SK-N-SH (cell line): ENCODE results near the gene MEGF6. TPM values are rescaled to one million over a fixed set of nuclear protein-coding genes. Genes with fewer than 3 reads are reported as not detected.

Source experiments
- CTCF ChIA-PET: fragments of 300-600, 350-600 bp; formaldehyde crosslinking; extraction: SDS; loops from one replicate; lab custom pipeline; 2021; lab: Yijun Ruan, JAX
- POLR2A ChIA-PET: fragments of 350-600 bp; sonication (Branson Sonifier 250); formaldehyde crosslinking; extraction: SDS; loops from one replicate; lab custom pipeline; 2020; ENCODE audit warnings: antibody characterized with exemption, inconsistent platforms; lab: Yijun Ruan, JAX
- DNase-seq: peaks from one replicate; pipeline ENCODE4 v3.0.0; 2012
- H2AFZ ChIP-seq: fragments of 200-600 bp; sonication (generic); 2 replicates; pipeline ENCODE4 v1.8.1; 2016; ENCODE audit warnings: antibody characterized with exemption, mild to moderate bottlenecking, low read depth
- H3F3A ChIP-seq: fragments of 200-600 bp; sonication (generic); replicated peaks from 2 replicates; pipeline ENCODE3; 2016; ENCODE audit warnings: antibody characterized with exemption, mild to moderate bottlenecking; ENCODE audit not compliant: insufficient read depth
- H3K27ac ChIP-seq, 2 experiments: fragments of 200-500 bp in 1 of 2; fragments of 200-600 bp in 1 of 2; sonication (Bioruptor generic) in 1 of 2; sonication (generic), shearing (Covaris generic) in 1 of 2; 2 replicates each; pipeline versions ENCODE4 v1.5.1 to v1.6.1; 2014 to 2016; ENCODE audit warnings: low read depth in 2 of 2, inconsistent platforms in 1 of 2, low read length in 1 of 2, mild to moderate bottlenecking in 1 of 2, mixed read lengths in 1 of 2
- H3K27me3 ChIP-seq: fragments of 200-600 bp; sonication (generic), shearing (Covaris generic); 2 replicates; pipeline ENCODE4 v1.6.1; 2016; ENCODE audit warnings: mixed run types; ENCODE audit not compliant: insufficient read depth
- H3K36me3 ChIP-seq, 2 experiments: fragments of 200-500 bp in 1 of 2; fragments of 200-600 bp in 1 of 2; sonication (Bioruptor generic) in 1 of 2; sonication (generic) in 1 of 2; replicated peaks in 1 of 2; 2 replicates each; pipeline versions ENCODE3 to v1.5.1; 2014 to 2016; ENCODE audit warnings: low read length in 1 of 2, mild to moderate bottlenecking in 1 of 2; ENCODE audit not compliant: insufficient read depth in 2 of 2, control insufficient read depth in 1 of 2
- H3K4me1 ChIP-seq, 2 experiments: fragments of 200-500 bp in 1 of 2; fragments of 200-600 bp in 1 of 2; sonication (Bioruptor generic) in 1 of 2; sonication (generic), shearing (Covaris generic) in 1 of 2; 2 replicates each; pipeline versions ENCODE4 v1.5.1 to v1.6.1; 2014 to 2016; ENCODE audit warnings: low read depth in 1 of 2, low read length in 1 of 2, mixed run types in 1 of 2; ENCODE audit not compliant: insufficient read depth in 2 of 2, control insufficient read depth in 1 of 2
- H3K4me2 ChIP-seq: fragments of 200-600 bp; sonication (generic), shearing (Covaris generic); 2 replicates; pipeline ENCODE4 v1.6.1; 2017; ENCODE audit warnings: mixed run types
- H3K4me3 ChIP-seq, 2 experiments: fragments of 200-500 bp in 1 of 2; fragments of 200-600 bp in 1 of 2; sonication (Bioruptor generic) in 1 of 2; sonication (generic), shearing (Covaris generic) in 1 of 2; 2 replicates each; pipeline versions ENCODE4 v1.5.1 to v1.8.1; 2014 to 2016; ENCODE audit warnings: low read depth in 2 of 2, inconsistent platforms in 1 of 2, low read length in 1 of 2, mild to moderate bottlenecking in 1 of 2, mixed read lengths in 1 of 2, moderate library complexity in 1 of 2
- H3K79me2 ChIP-seq: fragments of 200-600 bp; sonication (generic); 2 replicates; pipeline ENCODE4 v1.8.1; 2017; ENCODE audit warnings: mild to moderate bottlenecking; ENCODE audit not compliant: insufficient read depth
- H3K9ac ChIP-seq: fragments of 200-600 bp; sonication (generic); 2 replicates; pipeline ENCODE4 v1.6.1; 2017; ENCODE audit warnings: mixed run types
- H3K9me2 ChIP-seq: fragments of 200-600 bp; sonication (generic); 2 replicates; pipeline ENCODE4 v1.6.1; 2017; ENCODE audit warnings: mixed run types
- H3K9me3 ChIP-seq: fragments of 200-600 bp; sonication (generic); 2 replicates; pipeline ENCODE4 v1.6.1; 2017; ENCODE audit warnings: mixed run types, mild to moderate bottlenecking, moderate library complexity
- H4K20me1 ChIP-seq: fragments of 200-600 bp; sonication (generic); 2 replicates; pipeline ENCODE4 v1.6.1; 2017; ENCODE audit warnings: mild to moderate bottlenecking, mixed run types; ENCODE audit not compliant: insufficient read depth
- CHD2 ChIP-seq: fragments of 150-350 bp; IDR thresholded peaks from 2 replicates; pipeline ENCODE4 v1.6.1; 2018; ENCODE audit warnings: low read length; ENCODE audit not compliant: partially characterized antibody
- CTCF ChIP-seq: fragments of 200-600 bp; sonication (generic); IDR thresholded peaks from 2 replicates; pipeline ENCODE4 v1.6.1; 2017; ENCODE audit warnings: antibody characterized with exemption, mild to moderate bottlenecking, moderate library complexity
- FOSL2 ChIP-seq: IDR thresholded peaks from 2 replicates; pipeline ENCODE4 v1.4.0; 2012; ENCODE audit warnings: low read depth, mild to moderate bottlenecking, moderate library complexity, borderline replicate concordance
- FOXJ3 ChIP-seq: sonication (generic); formaldehyde crosslinking; IDR thresholded peaks from 2 replicates; pipeline ENCODE4 v1.5.1; 2020; ENCODE audit warnings: mild to moderate bottlenecking, missing genetic modification reagents
- GABPA ChIP-seq: IDR thresholded peaks from 2 replicates; pipeline ENCODE4 v1.4.0; 2012; ENCODE audit warnings: low read depth, mild to moderate bottlenecking
- IRF3 ChIP-seq: fragments of 150-350 bp; IDR thresholded peaks from 2 replicates; pipeline ENCODE4 v1.6.1; 2016; ENCODE audit warnings: mild to moderate bottlenecking, low read depth, low read length
- MAX ChIP-seq: IDR thresholded peaks from 2 replicates; pipeline ENCODE4 v1.4.0; 2012; ENCODE audit warnings: low read depth
- MXI1 ChIP-seq: IDR thresholded peaks from 2 replicates; pipeline ENCODE4 v1.6.1; 2012; ENCODE audit warnings: mild to moderate bottlenecking, low read depth, low read length, improper control_type of control experiment
- NRF1 ChIP-seq: IDR thresholded peaks from 2 replicates; pipeline ENCODE4 v1.6.1; 2012; ENCODE audit warnings: low read depth, mild to moderate bottlenecking, low read length
- RAD21 ChIP-seq: IDR thresholded peaks from 2 replicates; pipeline ENCODE4 v1.6.1; 2012; ENCODE audit warnings: mild to moderate bottlenecking, low read length
- RCOR1 ChIP-seq: fragments of 150-350 bp; IDR thresholded peaks from 2 replicates; pipeline ENCODE4 v1.6.1; 2017; ENCODE audit warnings: antibody characterized with exemption, low read length
- REST ChIP-seq: IDR thresholded peaks from 2 replicates; pipeline ENCODE4 v1.6.1; 2012; ENCODE audit warnings: mild to moderate bottlenecking, low read depth, low read length, moderate library complexity
- RFX5 ChIP-seq: IDR thresholded peaks from 2 replicates; pipeline ENCODE4 v1.6.1; 2012; ENCODE audit warnings: mild to moderate bottlenecking, improper control_type of control experiment, low read length
- SMC3 ChIP-seq: IDR thresholded peaks from 2 replicates; pipeline ENCODE4 v1.6.1; 2012; ENCODE audit warnings: low read depth, low read length, improper control_type of control experiment
- TCF12 ChIP-seq: IDR thresholded peaks from 2 replicates; pipeline ENCODE4 v1.4.0; 2012
- WGBS: methylation state at CpG from one replicate; pipeline ENCODE4 v1.1.6; 2017; ENCODE audit warnings: low lambda C conversion rate; 5-methylcytosine and 5-hydroxymethylcytosine counted together
- polyA plus RNA-seq, 3 experiments: library from polyadenylated mRNA; depleted of rRNA; stranded (reverse); fragments of >200 nt; gene quantifications; 2 replicates each; pipeline ENCODE4 v1.2.3, GENCODE V29; 2012

The MEGF6 gene
- polyA plus RNA-seq, 1 of the 3 experiments (the other 2 are of a cell fraction) = 7.6 TPM

GRCh38 chr1:3614755-3615742 lies 3.7 kb upstream of the MEGF6 start:
- no peaks in the 10 kb centered on the region for H3K9me2 ChIP-seq
- peak; percentile 81 for DNase-seq
- H3K79me2 ChIP-seq = no peaks in the 10 kb centered on the region
- no peak overlapping the region for H3K4me2 ChIP-seq
- TF ChIP-seq SMC3 (peak; percentile 87), RAD21 (peak; percentile 81), RCOR1 (no peak), CTCF (peak; percentile 73)
- TF ChIP-seq, all 33 proteins: peak for 3
- H3K9ac ChIP-seq = no peak overlapping the region
- no peak overlapping the region for H3K4me3 ChIP-seq
- WGBS = 50% methylated on average over 19 of the region's 20 CpGs
- no peaks in the 10 kb centered on the region for H3K36me3 ChIP-seq
- H3K9me3 ChIP-seq = no peaks in the 10 kb centered on the region
- CTCF ChIA-PET = interaction anchor here (0.5 to 2.3 kb wide), 33 partner anchors 9 to 158 kb away, joined by 3 to 8 read pairs (median 4); partner anchors contain the start of gene TPRG1L
- H3K27me3 ChIP-seq = no peaks in the 10 kb centered on the region
- no peak overlapping the region for H2AFZ ChIP-seq
- H3F3A ChIP-seq = no peaks in the 10 kb centered on the region
- peaks cover 0 to 19% of the 10 kb centered on the region in 2 experiments; a peak in 2 of 4 replicates for H3K4me1 ChIP-seq
- POLR2A ChIA-PET = no interaction called here
- H4K20me1 ChIP-seq = no peaks in the 10 kb centered on the region
- H3K27ac ChIP-seq = no peak overlapping the region

GRCh38 chr1:3612123-3612522 lies 815 bp upstream of the MEGF6 start:
- no peaks in the 10 kb centered on the region for H3K9me3 ChIP-seq
- H3K4me2 ChIP-seq = no peak overlapping the region
- H2AFZ ChIP-seq = peak overlapping the region; percentile 11; the same call in 1 of the 2 replicates
- H3K9me2 ChIP-seq = no peaks in the 10 kb centered on the region
- no peaks in the 10 kb centered on the region for H4K20me1 ChIP-seq
- no peaks in the 10 kb centered on the region for H3K36me3 ChIP-seq
- H3K9ac ChIP-seq = no peak overlapping the region
- ChIA-PET CTCF (interaction anchor here (3.9 kb wide), 1 partner anchor 13 kb away, joined by 17 read pairs; no protein-coding TSS in a partner anchor), POLR2A (no interaction called here)
- WGBS = 96% methylated on average over 4 of the region's 7 CpGs
- H3K27me3 ChIP-seq = no peaks in the 10 kb centered on the region
- no peak overlapping the region for H3K27ac ChIP-seq
- H3K4me3 ChIP-seq = peak overlapping the region in 1 of 2 experiments; percentile 37; a peak in 2 of 4 replicates
- H3K4me1 ChIP-seq = peaks cover 0 to 38% of the 10 kb centered on the region in 2 experiments; a peak in 2 of 4 replicates
- no peaks in the 10 kb centered on the region for H3K79me2 ChIP-seq
- DNase-seq = no peak
- no peaks in the 10 kb centered on the region for H3F3A ChIP-seq
- no peak for TF ChIP-seq IRF3
- no peak for TF ChIP-seq CTCF
- no peak for TF ChIP-seq MXI1
- no peak for TF ChIP-seq FOSL2
- TF ChIP-seq FOXJ3 (CRISPR knock-in tag) = no peak
- TF ChIP-seq GABPA = no peak
- TF ChIP-seq TCF12 = no peak
- no peak for TF ChIP-seq NRF1
- TF ChIP-seq RFX5 = no peak
- TF ChIP-seq CHD2 = no peak
- TF ChIP-seq MAX = no peak
- no peak for TF ChIP-seq REST
- TF ChIP-seq SMC3 = no peak
